ENCODE measurements around the gene CCDC192.

CCDC192 gene

GRCh38 chr5:127979475-127979874 is 276.3 kb downstream of the CCDC192 start:
- ATAC-seq: no peak
- TF ChIP-seq TOX (CRISPR knock-in tag; IDR thresholded peaks at IDR 0.05; ENCODE audit: borderline replicate concordance) (no peak), SNAI2 (CRISPR knock-in tag; IDR thresholded peaks at IDR 0.05) (no peak), ZNF565 (CRISPR knock-in tag; conservative IDR thresholded peaks at IDR 0.05; ENCODE audit: low read depth) (no peak), POU6F1 (CRISPR knock-in tag; IDR thresholded peaks at IDR 0.05; ENCODE audit: borderline replicate concordance, low read depth) (no peak), TCF4 (CRISPR knock-in tag; IDR thresholded peaks at IDR 0.05; ENCODE audit: borderline replicate concordance) (no peak), TSHZ2 (CRISPR knock-in tag; IDR thresholded peaks at IDR 0.05) (no peak), ZFP30 (CRISPR knock-in tag; IDR thresholded peaks at IDR 0.05) (no peak), OSR1 (CRISPR knock-in tag; IDR thresholded peaks at IDR 0.05) (no peak), ZNF8 (CRISPR knock-in tag; IDR thresholded peaks at IDR 0.05) (no peak), GLIS3 (CRISPR knock-in tag; IDR thresholded peaks at IDR 0.05) (no peak), RARB (CRISPR knock-in tag; IDR thresholded peaks at IDR 0.05) (no peak), BACH2 (CRISPR knock-in tag; IDR thresholded peaks at IDR 0.05; ENCODE audit: borderline replicate concordance) (no peak), ZC3H10 (CRISPR knock-in tag; IDR thresholded peaks at IDR 0.05) (no peak), CSDC2 (CRISPR knock-in tag; IDR thresholded peaks at IDR 0.05) (no peak), ZNF70 (CRISPR knock-in tag; IDR thresholded peaks at IDR 0.05) (no peak), ISL1 (CRISPR knock-in tag; IDR thresholded peaks at IDR 0.05) (no peak)
- TF ChIP-seq, protein P1, sequence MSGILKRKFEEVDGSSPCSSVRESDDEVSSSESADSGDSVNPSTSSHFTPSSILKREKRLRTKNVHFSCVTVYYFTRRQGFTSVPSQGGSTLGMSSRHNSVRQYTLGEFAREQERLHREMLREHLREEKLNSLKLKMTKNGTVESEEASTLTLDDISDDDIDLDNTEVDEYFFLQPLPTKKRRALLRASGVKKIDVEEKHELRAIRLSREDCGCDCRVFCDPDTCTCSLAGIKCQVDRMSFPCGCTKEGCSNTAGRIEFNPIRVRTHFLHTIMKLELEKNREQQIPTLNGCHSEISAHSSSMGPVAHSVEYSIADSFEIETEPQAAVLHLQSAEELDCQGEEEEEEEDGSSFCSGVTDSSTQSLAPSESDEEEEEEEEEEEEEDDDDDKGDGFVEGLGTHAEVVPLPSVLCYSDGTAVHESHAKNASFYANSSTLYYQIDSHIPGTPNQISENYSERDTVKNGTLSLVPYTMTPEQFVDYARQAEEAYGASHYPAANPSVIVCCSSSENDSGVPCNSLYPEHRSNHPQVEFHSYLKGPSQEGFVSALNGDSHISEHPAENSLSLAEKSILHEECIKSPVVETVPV (CRISPR knock-in tag; IDR thresholded peaks at IDR 0.05): no peak
- TF ChIP-seq, protein P2, sequence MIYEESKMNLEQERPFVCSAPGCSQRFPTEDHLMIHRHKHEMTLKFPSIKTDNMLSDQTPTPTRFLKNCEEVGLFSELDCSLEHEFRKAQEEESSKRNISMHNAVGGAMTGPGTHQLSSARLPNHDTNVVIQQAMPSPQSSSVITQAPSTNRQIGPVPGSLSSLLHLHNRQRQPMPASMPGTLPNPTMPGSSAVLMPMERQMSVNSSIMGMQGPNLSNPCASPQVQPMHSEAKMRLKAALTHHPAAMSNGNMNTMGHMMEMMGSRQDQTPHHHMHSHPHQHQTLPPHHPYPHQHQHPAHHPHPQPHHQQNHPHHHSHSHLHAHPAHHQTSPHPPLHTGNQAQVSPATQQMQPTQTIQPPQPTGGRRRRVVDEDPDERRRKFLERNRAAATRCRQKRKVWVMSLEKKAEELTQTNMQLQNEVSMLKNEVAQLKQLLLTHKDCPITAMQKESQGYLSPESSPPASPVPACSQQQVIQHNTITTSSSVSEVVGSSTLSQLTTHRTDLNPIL (CRISPR knock-in tag; IDR thresholded peaks at IDR 0.05; ENCODE audit: low read depth): no peak
- TF ChIP-seq, protein P3, sequence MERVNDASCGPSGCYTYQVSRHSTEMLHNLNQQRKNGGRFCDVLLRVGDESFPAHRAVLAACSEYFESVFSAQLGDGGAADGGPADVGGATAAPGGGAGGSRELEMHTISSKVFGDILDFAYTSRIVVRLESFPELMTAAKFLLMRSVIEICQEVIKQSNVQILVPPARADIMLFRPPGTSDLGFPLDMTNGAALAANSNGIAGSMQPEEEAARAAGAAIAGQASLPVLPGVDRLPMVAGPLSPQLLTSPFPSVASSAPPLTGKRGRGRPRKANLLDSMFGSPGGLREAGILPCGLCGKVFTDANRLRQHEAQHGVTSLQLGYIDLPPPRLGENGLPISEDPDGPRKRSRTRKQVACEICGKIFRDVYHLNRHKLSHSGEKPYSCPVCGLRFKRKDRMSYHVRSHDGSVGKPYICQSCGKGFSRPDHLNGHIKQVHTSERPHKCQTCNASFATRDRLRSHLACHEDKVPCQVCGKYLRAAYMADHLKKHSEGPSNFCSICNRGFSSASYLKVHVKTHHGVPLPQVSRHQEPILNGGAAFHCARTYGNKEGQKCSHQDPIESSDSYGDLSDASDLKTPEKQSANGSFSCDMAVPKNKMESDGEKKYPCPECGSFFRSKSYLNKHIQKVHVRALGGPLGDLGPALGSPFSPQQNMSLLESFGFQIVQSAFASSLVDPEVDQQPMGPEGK (CRISPR knock-in tag; IDR thresholded peaks at IDR 0.05; ENCODE audit: borderline replicate concordance): no peak

- TF ChIP-seq PPARA (CRISPR knock-in tag; IDR thresholded peaks at IDR 0.05; ENCODE audit: borderline replicate concordance) (no peak), TSHZ2 (CRISPR knock-in tag; IDR thresholded peaks at IDR 0.05) (no peak), ZNF565 (CRISPR knock-in tag; conservative IDR thresholded peaks at IDR 0.05; ENCODE audit: low read depth) (no peak), BACH2 (CRISPR knock-in tag; IDR thresholded peaks at IDR 0.05; ENCODE audit: borderline replicate concordance) (no peak), ZFP3 (CRISPR knock-in tag; IDR thresholded peaks at IDR 0.05) (no peak)
- no peak for ATAC-seq
Observed at GRCh38 chr5:127980843-127981242, 277.7 kb downstream of the CCDC192 start.

Data from SK-N-SH treated with all-trans-retinoic acid at 6 μM for 48 hours (cell line).